GM23338 (cell line): ENCODE data around the gene GPC5.
A peak's percentile ranks its signal among the peaks of the same experiment; 100 is the strongest.

Experiments
- CREB1 ChIP-seq: fragments of 250-450 bp; sonication (Bioruptor Pico); IDR thresholded peaks from 2 replicates; pipeline ENCODE4 v1.5.0; 2020; ENCODE audit warnings: low read depth, mild to moderate bottlenecking, moderate library complexity
- EZH2 ChIP-seq: fragments of 200-600 bp; sonication (generic); IDR thresholded peaks from one replicate; pipeline ENCODE4 v1.8.0; 2017; ENCODE audit warnings: antibody characterized with exemption, mild to moderate bottlenecking, low read depth; ENCODE audit not compliant: unreplicated experiment
- EZH2phosphoT487 ChIP-seq: fragments of 200-600 bp; sonication (generic); IDR thresholded peaks from one replicate; pipeline ENCODE4 v1.8.1; 2018; ENCODE audit warnings: antibody characterized with exemption; ENCODE audit not compliant: unreplicated experiment
- NANOG ChIP-seq: IDR thresholded peaks from 2 replicates; pipeline ENCODE4 v1.6.1; 2016; ENCODE audit warnings: antibody characterized with exemption, borderline replicate concordance
- POLR2AphosphoS5 ChIP-seq: IDR thresholded peaks from 2 replicates; pipeline ENCODE4 v1.6.1; 2016; ENCODE audit warnings: antibody characterized with exemption, low read depth
- STAT1 ChIP-seq: IDR thresholded peaks from one replicate; pipeline ENCODE4 v1.6.1; 2016; ENCODE audit warnings: antibody characterized with exemption; ENCODE audit not compliant: unreplicated experiment
- ZNF114 ChIP-seq: fragments of 250-450 bp; sonication (Bioruptor Pico); IDR thresholded peaks from 2 replicates; pipeline ENCODE4 v1.5.0; 2020; ENCODE audit warnings: mild to moderate bottlenecking, moderate library complexity
- ZNF331 ChIP-seq: fragments of 250-450 bp; sonication (Bioruptor Pico); IDR thresholded peaks from 2 replicates; pipeline ENCODE4 v1.5.0; 2020; ENCODE audit warnings: low read depth, mild to moderate bottlenecking, moderate library complexity
- TF ChIP-seq, protein P1 (sequence below), 2 experiments: fragments of 200-600 bp in 1 of 2; sonication (generic) in 1 of 2; conservative IDR thresholded peaks; 2 replicates each; pipeline versions ENCODE4 v1.5.1 to v1.6.1; 2016 to 2017; ENCODE audit warnings: antibody characterized with exemption in 2 of 2, low read depth in 2 of 2, mild to moderate bottlenecking in 2 of 2, moderate library complexity in 1 of 2
- TF ChIP-seq, protein P2 (sequence below): IDR thresholded peaks from one replicate; pipeline ENCODE4 v1.6.1; 2018; ENCODE audit warnings: antibody characterized with exemption; ENCODE audit not compliant: unreplicated experiment
- TF ChIP-seq, protein P3 (sequence below): IDR thresholded peaks from 2 replicates; pipeline ENCODE4 v1.6.1; 2016; ENCODE audit warnings: antibody characterized with exemption
- TF ChIP-seq, protein P4 (sequence below): fragments of 250-450 bp; sonication (Bioruptor Pico); IDR thresholded peaks from 2 replicates; pipeline ENCODE4 v1.5.0; 2020; ENCODE audit warnings: mild to moderate bottlenecking, moderate library complexity

DNA sequence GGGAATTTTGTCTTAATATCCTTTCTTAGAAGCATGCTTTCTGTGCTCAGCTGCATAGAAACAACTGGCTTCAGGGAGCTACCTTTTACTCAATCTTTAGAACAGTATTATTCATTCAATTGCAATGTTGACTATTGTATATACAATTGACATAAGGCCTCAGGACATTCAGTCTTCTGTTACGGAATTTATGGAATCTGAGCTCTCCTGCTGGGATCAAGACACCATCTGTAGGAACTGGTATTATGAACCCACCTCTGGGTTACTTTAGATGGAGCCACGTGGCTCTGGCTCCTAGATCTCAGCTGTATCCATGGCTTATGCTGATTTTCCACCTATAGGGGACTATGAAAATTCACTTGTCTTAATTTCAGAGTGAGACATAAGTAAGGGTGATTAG lies 1112.0 kb downstream of the GPC5 start:
- TF ChIP-seq, protein P1, sequence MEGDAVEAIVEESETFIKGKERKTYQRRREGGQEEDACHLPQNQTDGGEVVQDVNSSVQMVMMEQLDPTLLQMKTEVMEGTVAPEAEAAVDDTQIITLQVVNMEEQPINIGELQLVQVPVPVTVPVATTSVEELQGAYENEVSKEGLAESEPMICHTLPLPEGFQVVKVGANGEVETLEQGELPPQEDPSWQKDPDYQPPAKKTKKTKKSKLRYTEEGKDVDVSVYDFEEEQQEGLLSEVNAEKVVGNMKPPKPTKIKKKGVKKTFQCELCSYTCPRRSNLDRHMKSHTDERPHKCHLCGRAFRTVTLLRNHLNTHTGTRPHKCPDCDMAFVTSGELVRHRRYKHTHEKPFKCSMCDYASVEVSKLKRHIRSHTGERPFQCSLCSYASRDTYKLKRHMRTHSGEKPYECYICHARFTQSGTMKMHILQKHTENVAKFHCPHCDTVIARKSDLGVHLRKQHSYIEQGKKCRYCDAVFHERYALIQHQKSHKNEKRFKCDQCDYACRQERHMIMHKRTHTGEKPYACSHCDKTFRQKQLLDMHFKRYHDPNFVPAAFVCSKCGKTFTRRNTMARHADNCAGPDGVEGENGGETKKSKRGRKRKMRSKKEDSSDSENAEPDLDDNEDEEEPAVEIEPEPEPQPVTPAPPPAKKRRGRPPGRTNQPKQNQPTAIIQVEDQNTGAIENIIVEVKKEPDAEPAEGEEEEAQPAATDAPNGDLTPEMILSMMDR (conservative IDR thresholded peaks at IDR 0.05; ENCODE audit: low read depth in 2 of 2): no peak
- no peak for TF ChIP-seq EZH2
- TF ChIP-seq POLR2AphosphoS5: no peak
- TF ChIP-seq, protein P2, sequence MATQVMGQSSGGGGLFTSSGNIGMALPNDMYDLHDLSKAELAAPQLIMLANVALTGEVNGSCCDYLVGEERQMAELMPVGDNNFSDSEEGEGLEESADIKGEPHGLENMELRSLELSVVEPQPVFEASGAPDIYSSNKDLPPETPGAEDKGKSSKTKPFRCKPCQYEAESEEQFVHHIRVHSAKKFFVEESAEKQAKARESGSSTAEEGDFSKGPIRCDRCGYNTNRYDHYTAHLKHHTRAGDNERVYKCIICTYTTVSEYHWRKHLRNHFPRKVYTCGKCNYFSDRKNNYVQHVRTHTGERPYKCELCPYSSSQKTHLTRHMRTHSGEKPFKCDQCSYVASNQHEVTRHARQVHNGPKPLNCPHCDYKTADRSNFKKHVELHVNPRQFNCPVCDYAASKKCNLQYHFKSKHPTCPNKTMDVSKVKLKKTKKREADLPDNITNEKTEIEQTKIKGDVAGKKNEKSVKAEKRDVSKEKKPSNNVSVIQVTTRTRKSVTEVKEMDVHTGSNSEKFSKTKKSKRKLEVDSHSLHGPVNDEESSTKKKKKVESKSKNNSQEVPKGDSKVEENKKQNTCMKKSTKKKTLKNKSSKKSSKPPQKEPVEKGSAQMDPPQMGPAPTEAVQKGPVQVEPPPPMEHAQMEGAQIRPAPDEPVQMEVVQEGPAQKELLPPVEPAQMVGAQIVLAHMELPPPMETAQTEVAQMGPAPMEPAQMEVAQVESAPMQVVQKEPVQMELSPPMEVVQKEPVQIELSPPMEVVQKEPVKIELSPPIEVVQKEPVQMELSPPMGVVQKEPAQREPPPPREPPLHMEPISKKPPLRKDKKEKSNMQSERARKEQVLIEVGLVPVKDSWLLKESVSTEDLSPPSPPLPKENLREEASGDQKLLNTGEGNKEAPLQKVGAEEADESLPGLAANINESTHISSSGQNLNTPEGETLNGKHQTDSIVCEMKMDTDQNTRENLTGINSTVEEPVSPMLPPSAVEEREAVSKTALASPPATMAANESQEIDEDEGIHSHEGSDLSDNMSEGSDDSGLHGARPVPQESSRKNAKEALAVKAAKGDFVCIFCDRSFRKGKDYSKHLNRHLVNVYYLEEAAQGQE: no peak
- TF ChIP-seq CREB1 (CRISPR knock-in tag): no peak
- TF ChIP-seq EZH2phosphoT487: no peak
- TF ChIP-seq ZNF331 (CRISPR knock-in tag): no peak
- TF ChIP-seq, protein P3, sequence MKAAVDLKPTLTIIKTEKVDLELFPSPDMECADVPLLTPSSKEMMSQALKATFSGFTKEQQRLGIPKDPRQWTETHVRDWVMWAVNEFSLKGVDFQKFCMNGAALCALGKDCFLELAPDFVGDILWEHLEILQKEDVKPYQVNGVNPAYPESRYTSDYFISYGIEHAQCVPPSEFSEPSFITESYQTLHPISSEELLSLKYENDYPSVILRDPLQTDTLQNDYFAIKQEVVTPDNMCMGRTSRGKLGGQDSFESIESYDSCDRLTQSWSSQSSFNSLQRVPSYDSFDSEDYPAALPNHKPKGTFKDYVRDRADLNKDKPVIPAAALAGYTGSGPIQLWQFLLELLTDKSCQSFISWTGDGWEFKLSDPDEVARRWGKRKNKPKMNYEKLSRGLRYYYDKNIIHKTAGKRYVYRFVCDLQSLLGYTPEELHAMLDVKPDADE: no peak
- no peak for TF ChIP-seq ZNF114
- TF ChIP-seq NANOG: no peak
- no peak for TF ChIP-seq STAT1
- TF ChIP-seq, protein P4, sequence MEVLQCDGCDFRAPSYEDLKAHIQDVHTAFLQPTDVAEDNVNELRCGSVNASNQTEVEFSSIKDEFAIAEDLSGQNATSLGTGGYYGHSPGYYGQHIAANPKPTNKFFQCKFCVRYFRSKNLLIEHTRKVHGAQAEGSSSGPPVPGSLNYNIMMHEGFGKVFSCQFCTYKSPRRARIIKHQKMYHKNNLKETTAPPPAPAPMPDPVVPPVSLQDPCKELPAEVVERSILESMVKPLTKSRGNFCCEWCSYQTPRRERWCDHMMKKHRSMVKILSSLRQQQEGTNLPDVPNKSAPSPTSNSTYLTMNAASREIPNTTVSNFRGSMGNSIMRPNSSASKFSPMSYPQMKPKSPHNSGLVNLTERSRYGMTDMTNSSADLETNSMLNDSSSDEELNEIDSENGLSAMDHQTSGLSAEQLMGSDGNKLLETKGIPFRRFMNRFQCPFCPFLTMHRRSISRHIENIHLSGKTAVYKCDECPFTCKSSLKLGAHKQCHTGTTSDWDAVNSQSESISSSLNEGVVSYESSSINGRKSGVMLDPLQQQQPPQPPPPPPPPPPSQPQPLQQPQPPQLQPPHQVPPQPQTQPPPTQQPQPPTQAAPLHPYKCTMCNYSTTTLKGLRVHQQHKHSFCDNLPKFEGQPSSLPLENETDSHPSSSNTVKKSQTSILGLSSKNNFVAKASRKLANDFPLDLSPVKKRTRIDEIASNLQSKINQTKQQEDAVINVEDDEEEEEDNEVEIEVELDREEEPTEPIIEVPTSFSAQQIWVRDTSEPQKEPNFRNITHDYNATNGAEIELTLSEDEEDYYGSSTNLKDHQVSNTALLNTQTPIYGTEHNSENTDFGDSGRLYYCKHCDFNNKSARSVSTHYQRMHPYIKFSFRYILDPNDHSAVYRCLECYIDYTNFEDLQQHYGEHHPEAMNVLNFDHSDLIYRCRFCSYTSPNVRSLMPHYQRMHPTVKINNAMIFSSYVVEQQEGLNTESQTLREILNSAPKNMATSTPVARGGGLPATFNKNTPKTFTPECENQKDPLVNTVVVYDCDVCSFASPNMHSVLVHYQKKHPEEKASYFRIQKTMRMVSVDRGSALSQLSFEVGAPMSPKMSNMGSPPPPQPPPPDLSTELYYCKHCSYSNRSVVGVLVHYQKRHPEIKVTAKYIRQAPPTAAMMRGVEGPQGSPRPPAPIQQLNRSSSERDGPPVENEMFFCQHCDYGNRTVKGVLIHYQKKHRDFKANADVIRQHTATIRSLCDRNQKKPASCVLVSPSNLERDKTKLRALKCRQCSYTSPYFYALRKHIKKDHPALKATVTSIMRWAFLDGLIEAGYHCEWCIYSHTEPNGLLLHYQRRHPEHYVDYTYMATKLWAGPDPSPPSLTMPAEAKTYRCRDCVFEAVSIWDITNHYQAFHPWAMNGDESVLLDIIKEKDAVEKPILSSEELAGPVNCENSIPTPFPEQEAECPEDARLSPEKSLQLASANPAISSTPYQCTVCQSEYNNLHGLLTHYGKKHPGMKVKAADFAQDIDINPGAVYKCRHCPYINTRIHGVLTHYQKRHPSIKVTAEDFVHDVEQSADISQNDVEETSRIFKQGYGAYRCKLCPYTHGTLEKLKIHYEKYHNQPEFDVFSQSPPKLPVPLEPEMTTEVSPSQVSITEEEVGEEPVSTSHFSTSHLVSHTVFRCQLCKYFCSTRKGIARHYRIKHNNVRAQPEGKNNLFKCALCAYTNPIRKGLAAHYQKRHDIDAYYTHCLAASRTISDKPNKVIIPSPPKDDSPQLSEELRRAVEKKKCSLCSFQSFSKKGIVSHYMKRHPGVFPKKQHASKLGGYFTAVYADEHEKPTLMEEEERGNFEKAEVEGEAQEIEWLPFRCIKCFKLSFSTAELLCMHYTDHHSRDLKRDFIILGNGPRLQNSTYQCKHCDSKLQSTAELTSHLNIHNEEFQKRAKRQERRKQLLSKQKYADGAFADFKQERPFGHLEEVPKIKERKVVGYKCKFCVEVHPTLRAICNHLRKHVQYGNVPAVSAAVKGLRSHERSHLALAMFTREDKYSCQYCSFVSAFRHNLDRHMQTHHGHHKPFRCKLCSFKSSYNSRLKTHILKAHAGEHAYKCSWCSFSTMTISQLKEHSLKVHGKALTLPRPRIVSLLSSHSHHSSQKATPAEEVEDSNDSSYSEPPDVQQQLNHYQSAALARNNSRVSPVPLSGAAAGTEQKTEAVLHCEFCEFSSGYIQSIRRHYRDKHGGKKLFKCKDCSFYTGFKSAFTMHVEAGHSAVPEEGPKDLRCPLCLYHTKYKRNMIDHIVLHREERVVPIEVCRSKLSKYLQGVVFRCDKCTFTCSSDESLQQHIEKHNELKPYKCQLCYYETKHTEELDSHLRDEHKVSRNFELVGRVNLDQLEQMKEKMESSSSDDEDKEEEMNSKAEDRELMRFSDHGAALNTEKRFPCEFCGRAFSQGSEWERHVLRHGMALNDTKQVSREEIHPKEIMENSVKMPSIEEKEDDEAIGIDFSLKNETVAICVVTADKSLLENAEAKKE (CRISPR knock-in tag): 0 out of 2 replicates have a peak, but pooled peaks have one; percentile 24
